ENCODE measurements around the gene CHMP5.
"Not testable (repeated sequence)": the region's sequence is repeated elsewhere in the genome, so short reads cannot be mapped to it uniquely, and the experiment has no call there.

Gene CHMP5

DNA sequence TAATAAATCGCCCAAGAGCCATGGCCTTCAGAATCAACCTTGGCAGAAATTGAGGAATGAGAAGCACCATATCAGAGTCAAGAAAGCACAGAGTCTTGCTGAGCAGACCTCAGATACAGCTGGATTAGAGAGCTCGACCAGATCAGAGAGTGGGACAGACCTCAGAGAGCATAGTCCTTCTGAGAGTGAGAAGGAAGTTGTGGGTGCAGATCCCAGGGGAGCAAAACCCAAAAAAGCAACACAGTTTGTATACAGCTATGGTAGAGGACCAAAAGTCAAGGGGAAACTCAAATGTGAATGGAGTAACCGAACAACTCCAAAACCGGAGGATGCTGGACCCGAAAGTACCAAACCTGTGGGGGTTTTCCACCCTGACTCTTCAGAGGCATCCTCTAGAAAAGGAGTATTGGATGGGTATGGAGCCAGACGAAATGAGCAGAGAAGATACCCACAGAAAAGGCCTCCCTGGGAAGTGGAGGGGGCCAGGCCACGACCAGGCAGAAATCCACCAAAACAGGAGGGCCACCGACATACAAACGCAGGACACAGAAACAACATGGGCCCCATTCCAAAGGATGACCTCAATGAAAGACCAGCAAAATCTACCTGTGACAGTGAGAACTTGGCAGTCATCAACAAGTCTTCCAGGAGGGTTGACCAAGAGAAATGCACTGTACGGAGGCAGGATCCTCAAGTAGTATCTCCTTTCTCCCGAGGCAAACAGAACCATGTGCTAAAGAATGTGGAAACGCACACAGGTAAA, 30.0 kb downstream of the CHMP5 start:
- in situ Hi-C loops (cut with MboI; ENCODE audit: low sequenced_read_pairs) = no loop called here
- H3K4me1 ChIP-seq = peaks cover 16% of the 10 kb centered on the region

DNA sequence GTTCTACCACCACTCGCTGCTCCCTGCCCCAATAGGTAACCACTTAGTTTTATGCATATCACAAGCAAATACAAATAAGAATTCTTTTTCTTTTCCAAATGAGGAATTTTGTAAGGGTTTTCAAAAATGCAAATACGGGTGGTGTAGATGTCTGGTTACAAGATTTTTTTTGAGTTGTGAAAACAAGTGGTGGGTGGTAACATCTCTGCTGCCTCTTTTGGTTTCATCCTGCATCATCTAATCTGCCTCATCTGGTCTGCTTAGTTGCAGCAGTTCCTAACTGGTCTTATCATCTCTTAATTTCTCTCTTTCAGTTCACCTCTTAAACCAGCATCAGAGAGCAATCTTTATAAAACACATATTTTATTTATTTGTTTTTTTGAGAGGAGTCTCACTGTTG, 30.7 kb downstream of the CHMP5 start:
- Histone ChIP-seq H3K36me3 (replicated peaks) (peaks cover 88% of the 10 kb centered on the region), H3K4me3 (no peak overlapping the region), H3K27me3 (ENCODE audit: low read depth) (no peaks in the 10 kb centered on the region), H3K9me3 (no peaks in the 10 kb centered on the region), H3K4me1 (peaks cover 16% of the 10 kb centered on the region)
- in situ Hi-C loops (cut with MboI; ENCODE audit: low sequenced_read_pairs) = no loop called here
- DNase-seq (ENCODE audit: low spot score in 2 of 2) = no peak

More for the DNA sequence above, 30.0 kb downstream of the CHMP5 start:
- H3K36me3 ChIP-seq (replicated peaks) = peaks cover 82% of the 10 kb centered on the region
- H3K4me3 ChIP-seq = no peak overlapping the region
- no peaks in the 10 kb centered on the region for H3K27me3 ChIP-seq (ENCODE audit: low read depth)
- H3K9me3 ChIP-seq = no peaks in the 10 kb centered on the region
- no peak for DNase-seq (ENCODE audit: low spot score in 2 of 2)

DNA sequence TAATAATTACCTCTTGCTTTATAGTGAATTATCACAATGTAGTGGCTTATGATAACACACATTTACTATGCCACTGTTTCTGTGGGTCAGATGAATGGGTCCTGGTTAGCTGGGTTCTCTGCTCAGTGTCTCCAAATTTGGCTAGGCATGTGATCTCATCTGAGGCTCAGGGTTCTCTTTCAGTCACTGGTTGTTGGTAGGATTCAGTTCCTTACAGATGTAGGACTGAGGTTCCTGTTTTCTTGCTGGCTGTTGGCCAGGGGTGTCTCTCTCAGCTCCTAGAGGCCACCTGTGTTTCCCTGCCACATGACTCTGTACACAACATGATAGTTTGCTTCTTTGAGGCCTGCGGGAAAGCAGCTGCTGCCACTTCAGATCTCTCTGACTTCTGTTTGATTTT, 32.6 kb downstream of the CHMP5 start:
- Histone ChIP-seq H3K4me1 (peaks cover 2% of the 10 kb centered on the region; the same call in 1 of the 2 replicates), H3K27me3 (ENCODE audit: low read depth) (no peaks in the 10 kb centered on the region), H3K4me3 (no peak overlapping the region), H3K36me3 (replicated peaks) (peaks cover 90% of the 10 kb centered on the region), H3K9me3 (no peaks in the 10 kb centered on the region)
- DNase-seq (ENCODE audit: low spot score in 2 of 2) = no peak
- in situ Hi-C loops (cut with MboI; ENCODE audit: low sequenced_read_pairs) = no loop called here

DNA sequence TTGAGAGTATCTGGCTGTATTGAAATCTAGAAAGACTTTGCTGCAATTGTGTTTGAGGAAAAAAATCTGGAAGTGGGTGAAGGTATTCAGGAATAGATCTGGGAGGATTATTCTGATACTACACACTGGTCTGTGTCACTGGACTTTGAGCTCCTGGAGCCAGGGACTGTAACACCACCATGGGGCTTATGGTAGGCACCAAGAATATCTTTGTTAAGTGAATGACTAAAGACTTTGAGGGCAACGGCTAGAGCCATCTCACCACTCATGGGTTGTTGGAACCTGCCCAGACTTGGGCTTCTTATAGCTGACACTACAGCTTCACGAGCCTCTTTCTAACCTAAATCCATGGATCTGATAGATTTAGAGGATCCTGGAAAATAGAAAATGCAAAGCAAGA, 35.7 kb downstream of the CHMP5 start:
- DNase-seq (ENCODE audit: low spot score in 2 of 2) = no peak
- no peaks in the 10 kb centered on the region for H3K27me3 ChIP-seq (ENCODE audit: low read depth)
- H3K9me3 ChIP-seq = no peaks in the 10 kb centered on the region
- H3K4me3 ChIP-seq = no peak overlapping the region
- H3K36me3 ChIP-seq (replicated peaks) = peaks cover 89% of the 10 kb centered on the region
- in situ Hi-C loops (cut with MboI; ENCODE audit: low sequenced_read_pairs) = no loop called here
- no peaks in the 10 kb centered on the region for H3K4me1 ChIP-seq

DNA sequence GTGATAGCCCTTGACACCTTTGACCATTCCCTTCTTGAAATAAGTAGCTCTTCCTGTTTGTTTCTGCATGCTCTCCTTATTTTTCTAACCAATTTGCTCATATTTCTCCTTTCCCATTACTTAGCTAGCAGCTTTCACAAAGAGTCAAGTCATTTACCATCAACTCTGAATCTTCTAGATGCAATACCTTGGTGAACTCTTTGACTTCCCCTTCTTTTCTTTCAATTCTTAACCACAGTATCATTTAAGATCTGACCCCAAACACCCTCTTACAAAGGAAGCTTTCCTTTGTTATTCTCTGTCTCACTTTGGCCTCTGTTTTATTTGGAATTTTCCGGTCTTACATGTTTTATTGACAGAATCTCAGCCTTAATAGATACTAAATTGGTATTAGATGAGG, 39.5 kb downstream of the CHMP5 start:
- in situ Hi-C loops (cut with MboI; ENCODE audit: low sequenced_read_pairs) = no loop called here
- Histone ChIP-seq H3K27me3 (ENCODE audit: low read depth) (no peaks in the 10 kb centered on the region), H3K9me3 (no peaks in the 10 kb centered on the region), H3K36me3 (replicated peaks) (peaks cover 83% of the 10 kb centered on the region), H3K4me3 (no peak overlapping the region), H3K4me1 (no peaks in the 10 kb centered on the region)
- DNase-seq (ENCODE audit: low spot score in 2 of 2) = no peak

DNA sequence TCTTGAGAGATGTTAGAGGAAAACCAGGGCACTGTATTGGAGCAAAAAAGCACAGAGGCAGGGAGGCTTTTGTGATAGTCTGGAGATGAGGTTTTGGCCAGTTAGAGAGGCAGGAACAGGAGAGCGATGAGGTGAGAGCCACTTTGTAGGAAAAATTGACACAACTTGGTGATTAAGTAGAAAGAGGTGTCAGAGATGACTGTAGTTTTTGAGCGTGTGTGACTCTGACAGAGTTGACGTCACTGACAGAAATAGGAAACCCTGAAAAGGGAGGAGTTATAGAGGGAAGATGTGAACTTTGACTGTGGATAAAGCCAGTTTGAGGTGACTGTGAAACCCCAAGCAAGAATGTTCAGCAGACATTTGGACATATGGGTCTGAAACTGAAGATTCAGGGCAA, 41.2 kb downstream of the CHMP5 start:
- Histone ChIP-seq H3K9me3 (no peaks in the 10 kb centered on the region), H3K4me3 (no peak overlapping the region), H3K36me3 (replicated peaks) (peaks cover 83% of the 10 kb centered on the region), H3K27me3 (ENCODE audit: low read depth) (no peaks in the 10 kb centered on the region), H3K4me1 (no peaks in the 10 kb centered on the region)
- in situ Hi-C loops (cut with MboI; ENCODE audit: low sequenced_read_pairs) = no loop called here
- no peak for DNase-seq (ENCODE audit: low spot score in 2 of 2)

DNA sequence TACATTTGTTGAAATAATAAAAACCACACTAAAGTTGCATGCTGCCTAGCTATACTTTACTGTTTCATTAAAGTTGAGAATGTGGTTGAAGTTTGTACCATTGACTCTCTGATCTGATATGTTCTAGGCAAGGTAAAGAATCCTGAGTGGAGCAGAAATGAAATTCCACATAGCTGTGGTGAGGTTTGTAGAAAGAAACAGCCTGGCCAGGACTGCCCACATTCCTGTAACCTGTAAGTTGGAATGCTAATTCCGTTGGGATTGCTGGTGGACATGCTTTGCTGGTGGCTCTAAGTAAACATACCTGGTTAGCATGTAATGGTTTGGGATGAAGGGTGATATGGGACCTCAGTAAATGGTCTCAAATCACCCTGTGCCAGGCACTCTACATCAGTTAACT, 42.2 kb downstream of the CHMP5 start:
- Histone ChIP-seq H3K9me3 (no peaks in the 10 kb centered on the region), H3K4me3 (no peak overlapping the region), H3K36me3 (replicated peaks) (peaks cover 86% of the 10 kb centered on the region), H3K27me3 (ENCODE audit: low read depth) (no peaks in the 10 kb centered on the region), H3K4me1 (no peaks in the 10 kb centered on the region)
- in situ Hi-C loops (cut with MboI; ENCODE audit: low sequenced_read_pairs) = no loop called here
- no peak for DNase-seq (ENCODE audit: low spot score in 2 of 2)

DNA sequence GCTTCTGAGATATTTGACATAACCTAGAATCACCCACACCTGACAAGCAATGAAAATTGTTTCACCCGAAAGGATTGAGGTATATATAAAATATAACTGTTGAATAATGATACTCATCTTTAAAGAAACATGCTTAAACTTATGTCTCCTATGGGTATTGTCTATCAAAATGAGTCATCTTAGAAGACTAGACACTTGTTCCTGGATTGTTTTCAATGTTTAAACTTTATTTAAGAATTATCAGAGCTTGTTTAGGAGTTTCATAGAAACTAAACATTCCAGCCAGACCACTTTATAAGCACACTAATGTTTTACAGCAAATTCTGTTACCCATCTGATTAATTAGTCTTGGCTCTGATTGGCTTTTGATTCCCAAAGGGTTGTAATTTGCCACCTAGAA, 45.1 kb downstream of the CHMP5 start:
- H3K4me3 ChIP-seq = no peak overlapping the region
- no peaks in the 10 kb centered on the region for H3K27me3 ChIP-seq (ENCODE audit: low read depth)
- DNase-seq (ENCODE audit: low spot score in 2 of 2) = no peak
- no peaks in the 10 kb centered on the region for H3K4me1 ChIP-seq
- peaks cover 83% of the 10 kb centered on the region for H3K36me3 ChIP-seq (replicated peaks)
- no peaks in the 10 kb centered on the region for H3K9me3 ChIP-seq
- in situ Hi-C loops (cut with MboI; ENCODE audit: low sequenced_read_pairs) = no loop called here

DNA sequence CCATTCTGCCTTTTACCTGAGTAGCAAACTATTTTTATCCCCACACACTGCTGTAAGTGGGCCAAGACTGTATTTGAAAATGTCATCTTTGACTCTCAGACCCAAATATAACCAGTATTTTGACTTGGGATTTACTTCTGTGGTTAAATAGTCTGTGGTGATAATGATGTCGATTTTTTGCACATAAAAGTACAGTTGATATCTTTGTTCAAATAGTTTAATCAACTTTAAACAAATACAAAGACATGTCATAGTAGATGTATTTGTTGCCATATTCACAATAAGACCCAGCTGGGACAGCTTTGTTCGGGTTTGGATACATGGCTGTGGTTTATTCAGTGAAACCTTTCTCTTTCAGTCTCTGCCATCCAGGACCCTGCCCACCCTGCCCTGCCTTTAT, 45.9 kb downstream of the CHMP5 start:
- no peaks in the 10 kb centered on the region for H3K27me3 ChIP-seq (ENCODE audit: low read depth)
- H3K36me3 ChIP-seq (replicated peaks) = peaks cover 79% of the 10 kb centered on the region
- H3K4me3 ChIP-seq = no peak overlapping the region
- H3K4me1 ChIP-seq = no peaks in the 10 kb centered on the region
- in situ Hi-C loops (cut with MboI; ENCODE audit: low sequenced_read_pairs) = no loop called here
- no peaks in the 10 kb centered on the region for H3K9me3 ChIP-seq
- no peak for DNase-seq (ENCODE audit: low spot score in 2 of 2)

DNA sequence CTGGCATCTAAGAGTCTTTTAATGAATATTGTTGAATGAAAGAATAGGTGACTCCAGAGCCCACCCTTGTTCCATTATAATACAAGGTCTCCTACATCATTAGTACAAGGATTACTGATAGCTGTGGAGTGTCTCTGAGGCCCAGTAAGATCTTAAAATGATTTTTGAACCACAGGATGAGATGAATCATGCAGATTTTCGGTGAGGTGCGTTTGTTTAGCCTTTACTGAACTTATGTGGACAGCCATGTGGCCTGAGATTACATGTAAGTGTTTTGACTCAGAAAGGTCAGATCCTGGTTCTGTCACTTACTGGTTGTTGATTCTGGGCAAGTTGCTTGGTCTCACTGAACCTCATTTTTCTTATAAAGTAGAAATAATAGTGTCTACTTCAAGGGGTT, 47.1 kb downstream of the CHMP5 start:
- H3K27me3 ChIP-seq (ENCODE audit: low read depth) = no peaks in the 10 kb centered on the region
- DNase-seq (ENCODE audit: low spot score in 2 of 2) = no peak
- no peaks in the 10 kb centered on the region for H3K4me1 ChIP-seq
- H3K36me3 ChIP-seq (replicated peaks) = peaks cover 72% of the 10 kb centered on the region
- in situ Hi-C loops (cut with MboI; ENCODE audit: low sequenced_read_pairs) = no loop called here
- no peak overlapping the region for H3K4me3 ChIP-seq
- no peaks in the 10 kb centered on the region for H3K9me3 ChIP-seq

DNA sequence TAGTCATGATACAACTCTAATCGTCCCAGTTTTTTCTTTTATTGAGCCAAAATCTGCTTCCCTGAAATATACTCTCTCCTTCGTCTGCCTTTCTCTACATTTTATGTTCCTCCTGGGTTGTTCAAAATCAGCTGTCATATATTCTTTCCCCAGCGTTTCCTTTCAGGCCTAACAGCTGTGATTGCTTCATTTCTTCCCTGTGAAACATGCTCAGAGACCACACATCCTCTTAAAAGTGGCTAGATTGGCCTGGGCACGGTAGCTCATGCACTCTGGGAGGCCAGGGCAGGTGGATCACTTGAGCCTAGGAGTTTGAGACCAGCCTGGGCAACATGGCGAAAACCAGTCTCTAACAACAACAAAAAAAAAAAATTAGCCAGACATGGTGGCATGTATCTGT, 50.5 kb downstream of the CHMP5 start:
- peaks cover 70% of the 10 kb centered on the region for H3K36me3 ChIP-seq (replicated peaks)
- no peak overlapping the region for H3K4me3 ChIP-seq
- no peaks in the 10 kb centered on the region for H3K9me3 ChIP-seq
- H3K4me1 ChIP-seq = no peaks in the 10 kb centered on the region
- in situ Hi-C loops (cut with MboI; ENCODE audit: low sequenced_read_pairs) = loop anchor here (5.0 kb wide), 1 partner anchor 48 kb away; the partner anchor contains the start of gene CHMP5
- no peak for DNase-seq (ENCODE audit: low spot score in 2 of 2)
- H3K27me3 ChIP-seq (ENCODE audit: low read depth) = no peaks in the 10 kb centered on the region

DNA sequence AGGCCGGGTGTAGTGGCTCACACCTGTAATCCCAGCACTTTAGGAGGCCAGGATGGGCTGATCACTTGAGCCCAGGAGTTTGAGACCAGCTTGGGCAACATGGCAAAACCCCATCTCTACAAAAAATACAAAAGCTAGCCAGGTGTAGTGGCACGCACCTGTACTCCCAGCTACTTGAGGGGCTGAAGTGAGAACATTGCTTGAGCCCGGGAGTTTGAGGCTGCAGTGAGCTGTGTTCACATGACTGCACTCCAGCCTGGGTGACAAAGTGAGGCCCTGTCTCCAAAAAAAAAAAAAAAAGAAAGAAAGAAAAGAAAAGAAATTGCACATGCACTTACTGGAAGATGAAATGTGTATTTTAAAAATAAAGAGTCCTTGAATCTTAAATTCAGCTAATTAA, 52.3 kb downstream of the CHMP5 start:
- in situ Hi-C loops (cut with MboI; ENCODE audit: low sequenced_read_pairs) = loop anchor here (5.0 kb wide), 1 partner anchor 50 kb away; the partner anchor contains the start of gene CHMP5
- H3K9me3 ChIP-seq; H3K27me3 ChIP-seq (ENCODE audit: low read depth); DNase-seq (ENCODE audit: low spot score in 2 of 2); H3K4me1 ChIP-seq; H3K4me3 ChIP-seq: not testable (repeated sequence)
- peaks cover 70% of the 10 kb centered on the region for H3K36me3 ChIP-seq (replicated peaks)

DNA sequence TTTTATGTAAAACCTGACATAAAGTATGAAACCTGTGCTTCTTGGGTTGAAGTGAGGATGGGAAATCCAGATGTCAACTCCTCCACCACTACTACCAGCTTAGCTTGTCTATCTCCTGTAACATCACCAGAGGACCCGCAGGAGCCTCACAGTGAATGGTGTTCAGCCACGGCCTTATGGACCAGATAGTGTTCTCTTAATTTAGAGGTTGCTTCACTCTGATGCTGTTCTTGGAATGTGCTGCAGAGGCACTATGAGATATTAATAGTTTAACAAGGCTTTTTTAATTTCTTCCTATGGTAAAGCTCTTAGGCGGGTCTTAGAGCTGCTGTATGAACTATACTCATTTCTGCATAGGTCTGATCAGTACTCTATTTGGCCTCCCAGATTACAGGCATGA, 53.4 kb downstream of the CHMP5 start:
- no peak for DNase-seq (ENCODE audit: low spot score in 2 of 2)
- in situ Hi-C loops (cut with MboI; ENCODE audit: low sequenced_read_pairs) = loop anchor here (5.0 kb wide), 1 partner anchor 51 kb away; the partner anchor contains the start of gene CHMP5
- Histone ChIP-seq H3K36me3 (replicated peaks) (peaks cover 70% of the 10 kb centered on the region), H3K4me3 (no peak overlapping the region), H3K27me3 (ENCODE audit: low read depth) (no peaks in the 10 kb centered on the region), H3K4me1 (no peaks in the 10 kb centered on the region), H3K9me3 (no peaks in the 10 kb centered on the region)

DNA sequence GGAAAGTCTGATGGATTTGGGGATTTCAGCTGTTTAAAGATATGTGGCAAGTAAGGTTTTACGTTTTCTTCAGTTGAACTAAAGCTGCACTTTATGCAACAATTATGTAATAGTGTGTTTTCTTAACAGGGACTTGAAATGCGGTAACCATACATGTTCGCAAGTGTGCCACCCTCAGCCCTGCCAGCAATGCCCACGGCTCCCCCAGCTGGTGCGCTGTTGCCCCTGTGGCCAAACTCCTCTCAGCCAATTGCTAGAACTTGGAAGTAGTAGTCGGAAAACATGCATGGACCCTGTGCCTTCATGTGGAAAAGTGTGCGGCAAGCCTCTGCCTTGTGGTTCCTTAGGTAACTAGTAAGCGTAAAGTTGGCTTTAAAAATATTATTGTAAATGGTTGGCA, 53.9 kb downstream of the CHMP5 start:
- DNase-seq (ENCODE audit: low spot score in 2 of 2) = no peak
- H3K36me3 ChIP-seq (replicated peaks) = peaks cover 67% of the 10 kb centered on the region
- H3K4me1 ChIP-seq = no peaks in the 10 kb centered on the region
- H3K4me3 ChIP-seq = no peak overlapping the region
- in situ Hi-C loops (cut with MboI; ENCODE audit: low sequenced_read_pairs) = loop anchor here (5.0 kb wide), 1 partner anchor 51 kb away; the partner anchor contains the start of gene CHMP5
- no peaks in the 10 kb centered on the region for H3K9me3 ChIP-seq
- H3K27me3 ChIP-seq (ENCODE audit: low read depth) = no peaks in the 10 kb centered on the region

DNA sequence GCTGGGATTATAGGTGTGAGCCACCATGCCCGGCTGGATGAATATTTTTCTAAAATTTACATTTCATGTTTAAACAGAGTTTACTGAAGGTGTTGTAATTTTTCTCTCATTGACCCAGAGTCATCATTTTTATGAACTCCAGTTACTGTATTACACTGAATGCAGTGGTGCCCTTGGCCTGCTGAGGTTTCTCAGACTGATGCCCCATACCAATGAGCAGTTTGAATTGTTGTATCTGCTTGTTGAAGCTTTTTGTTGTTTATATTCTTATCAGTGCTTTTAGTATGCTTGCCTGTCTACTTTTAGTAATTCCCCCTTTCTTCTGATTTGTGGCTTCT, 55.4 kb downstream of the CHMP5 start:
- Histone ChIP-seq H3K9me3 (no peaks in the 10 kb centered on the region), H3K4me3 (no peak overlapping the region), H3K4me1 (no peaks in the 10 kb centered on the region), H3K27me3 (ENCODE audit: low read depth) (no peaks in the 10 kb centered on the region), H3K36me3 (replicated peaks) (peaks cover 69% of the 10 kb centered on the region)
- in situ Hi-C loops (cut with MboI; ENCODE audit: low sequenced_read_pairs) = no loop called here
- DNase-seq (ENCODE audit: low spot score in 2 of 2) = no peak
